ENCODE results near the gene SHC4. TPM values are rescaled to one million over a fixed set of nuclear protein-coding genes. Genes with fewer than 3 reads are reported as not detected.
"Not testable (repeated sequence)": the region's sequence is repeated elsewhere in the genome, so short reads cannot be mapped to it uniquely, and the experiment has no call there.

The SHC4 gene
- polyA plus RNA-seq, 3 donors, result 1.8 to 3.1 (median 3.0) TPM

GRCh38 chr15:48802867-48803266, 160.9 kb downstream of the SHC4 start:
- no peak for DNase-seq (ENCODE audit: low read depth in 3 of 3, low spot score in 2 of 3)

- no peak for DNase-seq (ENCODE audit: low read depth in 3 of 3, low spot score in 2 of 3)
Observed at GRCh38 chr15:48802257-48802656, 161.5 kb downstream of the SHC4 start.

GRCh38 chr15:48800811-48801455, 162.8 kb downstream of the SHC4 start:
- DNase-seq (ENCODE audit: low read depth in 3 of 3, low spot score in 2 of 3), result no peak

- no peak for DNase-seq (ENCODE audit: low read depth in 3 of 3, low spot score in 2 of 3)
Observed at GRCh38 chr15:48800245-48800644, 163.5 kb downstream of the SHC4 start.

GRCh38 chr15:48798319-48798718, 165.4 kb downstream of the SHC4 start:
- DNase-seq (ENCODE audit: low read depth in 3 of 3, low spot score in 2 of 3), result no peak

GRCh38 chr15:48796930-48797329, 166.8 kb downstream of the SHC4 start:
- DNase-seq (ENCODE audit: low read depth in 3 of 3, low spot score in 2 of 3), result no peak

- DNase-seq (ENCODE audit: low read depth in 3 of 3, low spot score in 2 of 3), result no peak
Observed at GRCh38 chr15:48796521-48796920, 167.2 kb downstream of the SHC4 start.

GRCh38 chr15:48795901-48796300, 167.8 kb downstream of the SHC4 start:
- DNase-seq (ENCODE audit: low read depth in 3 of 3, low spot score in 2 of 3), result no peak

GRCh38 chr15:48794697-48795134, 169.0 kb downstream of the SHC4 start:
- DNase-seq (ENCODE audit: low read depth in 3 of 3, low spot score in 2 of 3), result no peak

- DNase-seq (ENCODE audit: low read depth in 3 of 3, low spot score in 2 of 3), result no peak
Observed at GRCh38 chr15:48792408-48792807, 171.3 kb downstream of the SHC4 start.

GRCh38 chr15:48790466-48791115, 173.1 kb downstream of the SHC4 start:
- DNase-seq (ENCODE audit: low read depth in 3 of 3, low spot score in 2 of 3), result not testable (repeated sequence)

GRCh38 chr15:48785712-48786111, 178.0 kb downstream of the SHC4 start:
- DNase-seq (ENCODE audit: low read depth in 3 of 3, low spot score in 2 of 3), result no peak

GRCh38 chr15:48785195-48785594, 178.5 kb downstream of the SHC4 start:
- no peak for DNase-seq (ENCODE audit: low read depth in 3 of 3, low spot score in 2 of 3)

GRCh38 chr15:48784756-48785155, 179.0 kb downstream of the SHC4 start:
- no peak for DNase-seq (ENCODE audit: low read depth in 3 of 3, low spot score in 2 of 3)

GRCh38 chr15:48782911-48783310, 180.8 kb downstream of the SHC4 start:
- DNase-seq (ENCODE audit: low read depth in 3 of 3, low spot score in 2 of 3), result no peak

GRCh38 chr15:48781481-48782081, 182.1 kb downstream of the SHC4 start:
- no peak for DNase-seq (ENCODE audit: low read depth in 3 of 3, low spot score in 2 of 3)

- DNase-seq (ENCODE audit: low read depth in 3 of 3, low spot score in 2 of 3), result no peak
Observed at GRCh38 chr15:48781017-48781416, 182.7 kb downstream of the SHC4 start.

- no peak for DNase-seq (ENCODE audit: low read depth in 3 of 3, low spot score in 2 of 3)
Observed at GRCh38 chr15:48778331-48778730, 185.4 kb downstream of the SHC4 start.

GRCh38 chr15:48777645-48778330, 185.9 kb downstream of the SHC4 start:
- no peak for DNase-seq (ENCODE audit: low read depth in 3 of 3, low spot score in 2 of 3)

- DNase-seq (ENCODE audit: low read depth in 3 of 3, low spot score in 2 of 3), result no peak
Observed at GRCh38 chr15:48775546-48775945, 188.2 kb downstream of the SHC4 start.

GRCh38 chr15:48774484-48774883, 189.2 kb downstream of the SHC4 start:
- no peak for DNase-seq (ENCODE audit: low read depth in 3 of 3, low spot score in 2 of 3)

Data from right renal cortex interstitium (tissue), 3 donors.